ENCODE measurements around the gene MAGI1. TPM values are rescaled to one million over a fixed set of nuclear protein-coding genes. Genes with fewer than 3 reads are reported as not detected.

The MAGI1 gene
- total RNA-seq, 1 donor from 2014 or later, result 39.1 TPM

GRCh38 chr3:65778968-65779367 lies 259.8 kb downstream of the MAGI1 start:
- DNase-seq (ENCODE audit: low spot score in 2 of 2) (no peak), FAIRE-seq (no peak)

GRCh38 chr3:65777050-65777449 lies 261.7 kb downstream of the MAGI1 start:
- DNase-seq (ENCODE audit: low spot score in 2 of 2), result no peak
- no peak for FAIRE-seq

GRCh38 chr3:65776494-65776893 lies 262.2 kb downstream of the MAGI1 start:
- DNase-seq (ENCODE audit: low spot score in 2 of 2) (no peak), FAIRE-seq (peak; percentile 33)

- FAIRE-seq (no peak), DNase-seq (ENCODE audit: low spot score in 2 of 2) (no peak)
Measured at GRCh38 chr3:65776081-65776480, 262.6 kb downstream of the MAGI1 start.

DNA sequence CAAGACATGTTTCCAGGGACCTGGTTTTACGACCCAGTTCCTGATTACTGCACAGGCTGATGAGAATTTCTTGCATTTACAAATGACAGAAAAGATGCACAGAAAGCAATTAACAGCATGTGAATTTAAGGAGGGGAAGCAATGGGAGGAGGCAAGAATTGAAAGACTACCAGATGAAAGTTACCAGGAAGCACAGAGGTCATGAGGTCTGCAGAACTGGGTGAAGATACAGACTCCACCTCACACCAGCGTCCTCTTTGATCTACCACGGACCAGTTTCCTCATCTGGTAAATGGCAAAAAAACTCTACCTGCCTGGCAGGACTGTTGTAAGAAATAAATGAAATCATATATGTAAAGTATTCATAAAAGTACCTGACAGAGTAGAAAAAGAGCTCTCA lies 266.0 kb downstream of the MAGI1 start:
- no peak for DNase-seq (ENCODE audit: low spot score in 2 of 2)
- FAIRE-seq, result no peak

GRCh38 chr3:65767551-65767950 lies 271.2 kb downstream of the MAGI1 start:
- FAIRE-seq (no peak), DNase-seq (ENCODE audit: low spot score in 2 of 2) (no peak)

DNA sequence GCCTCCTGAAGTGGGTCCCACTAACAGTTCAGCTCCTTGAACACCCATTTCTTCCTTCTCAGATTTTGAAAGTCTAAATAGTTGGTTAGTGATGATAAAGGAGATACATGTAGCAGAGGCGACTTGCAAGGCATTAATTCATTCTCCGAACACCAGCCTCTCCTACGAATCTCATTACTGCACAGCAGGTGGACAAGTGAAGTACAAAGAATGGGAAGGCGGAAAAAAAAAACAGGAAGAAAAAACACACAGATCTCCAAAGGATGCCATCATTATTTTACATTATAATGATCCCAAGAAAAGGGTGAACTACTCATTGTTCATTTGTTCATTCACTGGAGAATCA lies 276.5 kb downstream of the MAGI1 start:
- FAIRE-seq, result no peak

DNA sequence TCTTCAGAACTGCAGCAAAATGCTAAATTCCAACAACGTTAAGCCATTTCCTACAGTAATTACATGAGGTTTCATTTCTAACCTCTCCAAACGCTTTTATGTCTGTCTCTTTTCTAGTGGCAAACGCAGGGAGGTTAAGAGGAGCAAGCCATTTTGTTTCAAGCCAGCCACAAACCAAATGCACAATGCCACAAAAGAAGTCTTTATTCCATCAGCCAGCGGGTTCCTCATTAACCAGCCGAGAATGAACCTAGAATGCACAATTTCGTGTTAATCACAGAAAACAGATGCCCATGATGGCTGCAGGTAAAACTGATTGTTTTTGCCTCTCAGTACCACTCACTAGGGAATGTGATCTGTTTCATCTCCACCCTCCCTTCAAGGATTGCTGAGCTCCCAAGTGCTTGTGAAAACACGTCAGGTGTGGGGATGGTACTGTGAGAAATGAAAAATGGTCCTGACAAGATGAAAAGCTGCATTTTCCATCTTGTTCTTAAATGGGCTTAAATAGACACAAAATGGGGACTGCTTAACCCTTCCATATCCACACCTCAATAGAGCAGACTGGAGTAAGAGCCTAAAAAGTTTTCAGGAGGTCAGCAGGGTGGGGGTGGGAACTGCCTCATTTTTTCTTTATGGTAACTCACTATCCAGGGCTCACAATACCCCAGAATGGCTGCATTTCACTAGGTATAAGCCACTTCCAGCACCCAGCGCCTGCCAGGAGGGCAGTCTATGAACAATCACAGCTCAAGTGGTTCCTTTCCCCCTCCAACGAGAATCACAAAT lies 277.1 kb downstream of the MAGI1 start:
- FAIRE-seq, result no peak

More for the DNA sequence above, 276.5 kb downstream of the MAGI1 start:
- no peak for DNase-seq (ENCODE audit: low spot score in 2 of 2)

GRCh38 chr3:65758876-65759598 lies 279.7 kb downstream of the MAGI1 start:
- FAIRE-seq (no peak), DNase-seq (ENCODE audit: low spot score in 2 of 2) (no peak)

More for the DNA sequence above, 277.1 kb downstream of the MAGI1 start:
- no peak for DNase-seq (ENCODE audit: low spot score in 2 of 2)

DNA sequence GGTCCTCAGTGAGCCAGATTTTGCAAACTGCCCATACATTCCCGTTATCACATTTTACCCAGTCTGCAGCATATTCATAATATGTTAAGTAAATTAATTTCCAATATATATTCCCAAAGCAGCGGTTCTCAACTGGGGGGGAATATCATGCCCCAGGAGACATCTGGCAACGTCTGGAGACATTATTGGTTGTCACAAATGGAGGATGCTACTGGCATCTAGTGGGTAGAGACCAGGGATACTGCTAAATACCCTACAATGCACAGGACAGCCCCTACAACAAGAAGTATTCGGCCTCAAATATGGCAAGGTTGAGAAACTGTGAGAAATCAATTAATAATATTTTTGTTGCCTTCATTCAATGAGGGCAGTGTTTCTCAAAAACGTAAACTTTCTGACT lies 280.3 kb downstream of the MAGI1 start:
- FAIRE-seq (no peak), DNase-seq (ENCODE audit: low spot score in 2 of 2) (no peak)

DNA sequence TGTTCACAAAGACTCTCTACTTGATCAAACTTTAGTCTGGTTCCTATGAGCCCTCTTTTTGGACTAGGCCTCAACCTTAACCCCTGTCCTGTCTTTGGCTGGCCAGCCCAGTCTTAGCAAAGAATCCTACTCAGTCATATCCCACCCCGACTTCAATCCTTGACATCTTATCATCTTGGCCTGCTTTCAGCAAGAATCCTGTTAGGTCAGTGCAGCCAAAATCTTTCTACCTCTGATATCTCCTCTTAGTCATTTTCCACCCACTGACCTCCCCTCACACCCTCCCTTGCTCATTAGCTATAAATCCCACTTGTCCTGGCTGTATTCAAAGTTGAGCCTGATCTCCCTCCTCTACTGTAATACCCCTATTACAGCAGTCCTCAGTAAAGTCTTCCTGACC lies 286.1 kb downstream of the MAGI1 start:
- FAIRE-seq (no peak), DNase-seq (ENCODE audit: low spot score in 2 of 2) (no peak)

DNA sequence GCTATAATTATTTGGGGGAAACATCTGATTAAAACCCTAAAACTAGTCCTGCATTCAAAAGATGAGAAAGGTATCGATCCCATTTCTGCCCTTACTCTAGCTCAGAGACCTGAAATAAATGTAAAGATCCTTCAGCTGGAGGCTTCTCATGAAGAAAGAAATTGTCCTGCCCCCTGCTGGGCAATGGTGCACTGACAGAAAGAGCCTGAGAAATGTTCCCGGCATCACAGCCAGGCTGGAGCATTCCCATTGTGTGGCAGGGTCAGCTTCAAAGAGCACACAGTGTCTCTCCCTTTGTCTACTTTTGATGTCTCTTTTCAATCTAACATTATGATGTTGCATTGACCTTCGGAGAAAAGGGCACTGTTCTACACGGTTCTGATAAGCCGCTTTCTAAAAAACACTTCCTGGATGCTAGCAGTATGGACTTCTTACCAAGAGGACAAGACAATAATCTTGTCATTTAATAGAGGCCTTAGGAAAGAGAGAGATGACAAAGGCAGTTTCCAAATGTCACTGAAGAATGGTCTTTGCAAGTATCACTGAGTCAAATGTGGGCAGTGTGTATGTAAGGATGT lies 287.5 kb downstream of the MAGI1 start:
- peak; percentile 6 for FAIRE-seq
- peak in 1 of 2 donors; percentile 24 for DNase-seq (ENCODE audit: low spot score in 2 of 2)

GRCh38 chr3:65749066-65749465 lies 289.7 kb downstream of the MAGI1 start:
- no peak for DNase-seq (ENCODE audit: low spot score in 2 of 2)
- no peak for FAIRE-seq

DNA sequence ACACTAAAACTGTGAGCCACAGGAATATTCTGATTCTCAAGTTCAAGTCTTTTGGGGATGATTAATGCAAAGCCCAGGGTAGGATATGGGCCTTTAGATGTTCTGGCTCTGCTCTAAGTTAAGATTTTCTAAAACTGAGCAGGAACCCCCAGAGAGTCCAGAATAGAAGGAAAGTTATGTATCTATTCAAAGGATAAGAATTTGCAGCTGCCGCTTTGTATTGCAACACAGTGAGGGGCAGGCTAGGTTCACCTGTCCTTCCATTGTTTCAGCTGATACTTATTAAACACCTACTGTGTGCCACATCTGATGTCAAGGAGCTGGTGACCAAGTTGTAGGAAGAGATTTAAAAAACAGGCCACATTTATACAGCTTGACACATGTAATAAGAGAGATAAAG lies 290.4 kb downstream of the MAGI1 start:
- FAIRE-seq (no peak), DNase-seq (ENCODE audit: low spot score in 2 of 2) (no peak)

DNA sequence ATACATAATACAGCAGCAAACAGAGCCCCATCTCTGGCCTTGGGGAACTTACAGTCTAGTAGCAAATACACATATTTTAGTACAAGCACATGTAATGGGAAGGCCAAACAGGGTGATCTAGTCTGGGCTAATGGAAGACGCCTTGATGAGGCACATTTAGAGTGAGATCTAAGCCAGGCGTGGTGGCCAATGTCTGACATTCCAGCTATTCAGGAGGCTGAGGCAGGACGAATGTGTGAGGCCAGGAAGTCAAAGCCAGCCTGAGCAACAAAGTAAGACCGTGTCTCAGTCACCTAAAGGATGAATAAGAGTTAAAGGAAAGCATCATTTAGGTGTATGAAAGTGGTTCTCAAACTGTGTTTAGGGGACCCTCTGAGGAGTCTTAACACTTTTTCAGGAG lies 291.9 kb downstream of the MAGI1 start:
- DNase-seq (ENCODE audit: low spot score in 2 of 2) (no peak), FAIRE-seq (no peak)

- FAIRE-seq (no peak), DNase-seq (ENCODE audit: low spot score in 2 of 2) (no peak)
Measured at GRCh38 chr3:65745306-65745705, 293.4 kb downstream of the MAGI1 start.

DNA sequence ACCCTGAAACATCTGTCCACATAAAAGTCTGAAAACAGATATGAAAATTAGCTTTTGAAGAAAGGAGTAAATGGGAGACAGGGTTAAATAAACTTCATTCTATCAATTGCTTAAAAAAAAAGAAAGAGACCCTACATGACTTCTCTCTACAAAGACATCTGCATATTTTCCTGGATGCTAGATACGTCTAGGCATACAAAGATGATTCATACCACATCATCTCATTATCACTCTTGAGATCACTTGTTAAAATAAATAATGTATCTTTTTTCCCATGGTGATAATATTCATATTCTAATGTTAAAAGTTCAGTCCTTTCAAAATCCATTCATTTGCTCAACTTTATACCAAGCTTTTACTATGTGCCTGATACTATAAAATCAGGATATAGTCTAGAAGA lies 295.8 kb downstream of the MAGI1 start:
- FAIRE-seq (no peak), DNase-seq (ENCODE audit: low spot score in 2 of 2) (no peak)

DNA sequence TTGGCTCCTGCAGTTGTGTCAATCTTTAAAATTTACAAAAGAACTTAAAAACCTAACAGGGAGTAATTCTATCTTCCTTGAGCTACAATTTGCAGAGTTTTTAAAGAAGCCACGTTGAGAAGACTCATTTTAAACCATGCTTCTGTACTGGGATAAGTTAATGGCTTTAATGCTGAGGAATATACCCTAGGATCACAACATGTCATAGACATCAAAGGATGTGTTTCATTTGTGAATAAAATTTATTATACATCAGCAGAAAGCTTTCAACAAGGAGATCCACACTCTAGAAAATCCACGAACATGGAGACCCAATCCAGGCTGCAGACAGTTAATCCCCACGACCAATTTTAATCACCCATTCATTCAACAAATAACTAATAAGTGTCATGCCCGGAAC lies 297.2 kb downstream of the MAGI1 start:
- FAIRE-seq, result no peak

DNA sequence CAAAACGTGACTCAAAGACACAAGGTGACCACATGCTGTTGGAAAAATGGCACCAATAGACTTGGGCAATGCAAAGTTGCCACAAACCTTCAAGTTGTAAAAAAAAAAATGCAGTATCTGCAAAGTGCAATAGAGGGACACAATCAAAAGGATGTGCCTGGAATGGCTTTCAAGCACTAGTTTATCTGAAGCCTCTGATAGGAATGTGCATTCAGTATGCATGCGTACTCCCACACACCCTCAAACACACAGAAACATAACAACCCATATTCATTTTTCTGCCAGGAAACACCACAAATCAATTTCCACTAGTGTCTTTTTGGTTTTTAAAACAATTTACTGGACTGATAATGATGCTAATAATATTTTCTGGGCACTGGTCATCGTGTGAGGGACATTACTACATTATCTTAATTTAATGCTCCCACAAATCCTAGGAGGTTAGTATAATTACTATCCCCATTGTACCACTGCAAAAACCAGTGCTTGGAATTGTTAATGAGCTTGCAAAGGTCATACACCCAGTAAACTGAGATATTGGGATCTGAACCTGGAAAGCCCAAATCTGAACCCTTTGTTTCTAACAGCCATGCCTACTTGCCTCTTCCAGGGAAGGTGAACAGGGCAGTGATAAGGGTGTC lies 298.7 kb downstream of the MAGI1 start:
- FAIRE-seq (no peak), DNase-seq (ENCODE audit: low spot score in 2 of 2) (no peak)

More for the DNA sequence above, 297.2 kb downstream of the MAGI1 start:
- no peak for DNase-seq (ENCODE audit: low spot score in 2 of 2)

- DNase-seq (ENCODE audit: low spot score in 2 of 2) (no peak), FAIRE-seq (no peak)
Measured at GRCh38 chr3:65734792-65735191, 303.9 kb downstream of the MAGI1 start.

DNA sequence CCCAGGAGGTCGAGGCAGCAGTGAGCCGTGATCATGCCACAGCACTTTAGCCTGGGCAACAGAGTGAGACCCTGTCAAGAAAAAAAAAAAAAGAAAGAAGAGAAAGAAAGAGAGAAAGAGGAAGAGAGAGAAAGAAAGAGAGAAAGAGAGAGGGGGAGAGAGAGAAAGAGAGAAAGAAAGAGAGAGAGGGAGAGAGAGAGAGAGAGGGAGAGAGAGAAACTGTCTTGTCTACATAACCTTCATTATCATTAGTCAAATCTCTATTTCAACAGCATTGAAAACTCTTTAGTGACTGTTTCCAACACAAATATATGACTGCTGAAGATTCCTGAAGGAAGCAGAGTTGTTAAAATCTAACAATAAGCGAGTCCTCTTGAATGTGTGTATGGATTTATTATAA lies 304.3 kb downstream of the MAGI1 start:
- DNase-seq (ENCODE audit: low spot score in 2 of 2) (no peak), FAIRE-seq (no peak)
